NCI-H510A treated with DMSO at 0.1 percent for 48 hours (cell line): ENCODE measurements around the gene EPB41L2.

ENCODE experiments used
- DNase-seq: peaks from one replicate; lab custom pipeline; 2025; lab: John Stamatoyannopoulos, UW

Gene EPB41L2

DNA sequence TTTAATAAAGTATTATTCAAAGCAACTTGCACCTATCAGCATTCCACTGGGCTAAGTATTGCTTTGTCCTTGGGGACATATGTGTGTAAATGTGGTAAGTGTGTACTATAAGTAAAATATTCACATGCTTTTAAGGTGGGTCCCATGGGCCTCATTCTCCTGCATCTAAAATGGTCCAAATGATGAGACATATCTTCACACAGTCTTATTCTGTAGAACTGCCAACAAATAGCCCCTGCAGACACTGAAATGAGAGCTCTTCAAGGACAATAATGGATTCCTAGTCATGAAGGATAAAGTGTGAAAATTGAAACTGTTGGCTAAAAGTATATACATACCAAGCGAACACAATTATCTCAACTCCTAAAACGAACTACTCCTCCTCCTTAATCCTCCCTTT lies 154.1 kb downstream of the EPB41L2 start:
- DNase-seq, result no peak

DNA sequence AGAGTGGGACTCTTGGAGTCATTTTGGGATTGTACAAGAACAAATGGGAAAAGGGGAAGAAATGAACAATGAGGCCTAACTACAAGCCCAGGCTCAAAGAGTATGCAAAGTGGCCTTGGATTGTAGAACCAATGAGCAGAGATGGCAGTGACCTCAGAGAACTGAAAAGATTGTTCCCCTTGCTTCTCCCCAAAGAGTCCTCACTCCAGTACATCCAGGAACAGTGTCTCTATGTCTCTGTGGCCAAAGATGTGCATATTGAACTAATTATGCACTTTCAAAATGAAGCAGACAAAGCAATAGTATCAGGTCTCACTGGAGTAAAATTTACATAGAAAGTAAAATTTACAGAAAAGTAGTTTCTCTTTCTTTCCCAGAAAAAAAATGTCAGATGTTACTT lies 154.9 kb downstream of the EPB41L2 start:
- DNase-seq, result no peak

DNA sequence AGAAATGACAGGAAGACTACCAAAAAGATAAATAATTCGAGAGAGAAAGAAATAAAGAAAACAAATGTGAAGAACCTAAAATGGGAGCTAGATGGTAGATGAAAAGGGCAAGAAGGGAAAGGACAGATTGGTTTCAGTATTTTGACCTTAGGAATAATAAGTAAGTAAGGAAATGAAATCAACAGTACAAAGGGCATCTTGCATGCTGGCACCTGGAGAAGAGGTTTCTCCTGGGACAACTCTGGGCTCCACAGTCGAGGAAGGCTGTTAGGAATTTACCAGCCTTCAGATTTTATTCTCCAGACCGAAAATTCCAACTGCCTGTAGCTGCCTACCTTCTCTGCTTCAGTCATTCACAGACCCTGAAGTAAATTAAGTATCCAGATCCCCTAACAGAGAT lies 155.4 kb downstream of the EPB41L2 start:
- no peak for DNase-seq

DNA sequence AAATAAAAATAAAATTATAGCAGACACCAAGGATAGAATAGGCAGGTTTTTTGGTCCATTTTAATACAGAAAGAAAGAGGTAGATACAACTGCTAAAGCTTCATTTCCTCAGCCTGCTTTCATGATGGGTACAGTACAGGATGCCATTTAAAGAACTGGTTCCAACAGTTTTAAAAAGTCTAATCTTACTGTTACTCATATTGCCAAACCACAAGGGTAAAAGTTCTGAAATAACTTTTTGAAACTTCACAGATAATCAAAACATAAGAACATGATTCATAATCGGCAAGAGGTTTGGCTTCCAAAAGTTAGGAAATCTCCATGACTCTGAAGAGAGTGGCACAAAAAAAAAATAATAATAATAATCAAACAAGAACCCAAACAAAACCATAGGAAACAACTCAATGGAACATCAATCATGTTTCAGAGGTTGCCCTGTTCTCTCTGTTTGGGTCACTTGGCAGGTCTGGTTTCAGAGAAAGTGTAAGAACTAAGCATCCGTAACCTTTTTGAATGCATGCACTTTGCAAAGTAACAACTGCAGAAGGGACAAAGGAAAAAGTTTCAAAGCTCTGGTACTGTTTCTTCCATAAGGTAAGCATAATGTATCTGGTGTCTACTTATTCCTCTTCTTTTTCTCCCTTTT lies 156.2 kb downstream of the EPB41L2 start:
- DNase-seq, result no peak

DNA sequence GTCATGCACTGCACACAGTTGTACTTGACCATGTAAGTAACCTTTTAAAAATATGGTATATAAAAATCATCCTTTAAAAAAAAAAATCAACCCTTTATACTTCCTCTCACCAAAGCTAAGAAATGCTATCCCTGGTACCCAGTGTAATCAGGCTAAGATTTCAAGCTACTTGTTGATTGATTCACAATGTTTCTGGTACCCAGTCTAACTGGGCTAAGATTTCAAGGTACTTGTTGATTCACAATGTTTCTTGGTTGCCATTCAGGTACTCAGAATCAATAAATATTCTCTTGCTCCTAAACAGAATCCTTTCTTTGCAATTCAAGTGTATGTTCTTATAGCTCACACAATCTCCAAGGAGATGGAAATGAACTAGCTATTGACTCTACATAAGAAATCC lies 159.4 kb downstream of the EPB41L2 start:
- no peak for DNase-seq

DNA sequence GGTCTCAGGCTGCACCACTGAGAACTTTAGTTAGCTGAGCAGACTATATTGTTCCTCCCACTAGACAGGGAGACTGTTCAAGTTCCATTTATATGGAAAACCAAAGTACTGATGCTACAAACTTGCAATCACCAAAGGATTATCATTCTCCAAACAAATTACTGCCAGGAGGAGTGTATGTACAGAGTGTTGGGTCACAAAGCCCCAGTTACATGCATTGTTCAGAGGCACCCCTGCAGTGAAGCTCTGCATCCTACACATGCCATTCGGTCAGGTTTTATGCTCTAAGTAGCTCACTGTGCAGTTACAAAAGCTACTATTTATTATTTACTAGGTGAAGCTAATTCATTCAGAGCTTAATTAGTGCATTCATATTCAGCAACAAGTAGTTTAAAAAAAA lies 160.0 kb downstream of the EPB41L2 start:
- DNase-seq, result no peak

DNA sequence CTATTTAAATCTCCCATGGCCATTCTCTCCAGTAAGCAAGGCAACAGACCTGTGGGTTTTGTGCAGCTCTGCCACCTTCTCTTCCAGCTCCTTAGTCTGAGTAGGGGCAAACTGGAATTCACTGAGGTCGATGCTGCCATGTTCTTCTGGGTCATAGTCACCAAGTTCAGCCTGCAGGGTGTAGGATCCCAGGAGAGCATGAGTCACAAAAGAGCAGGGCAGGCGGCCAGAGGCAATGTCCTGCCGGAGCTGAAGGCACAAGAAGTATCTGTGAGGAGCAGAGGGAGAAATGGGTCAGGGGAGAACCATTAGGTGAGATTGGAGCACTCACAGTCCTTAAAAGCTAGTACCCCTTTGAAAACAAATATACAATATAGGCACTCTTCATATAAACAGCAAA lies 162.1 kb downstream of the EPB41L2 start:
- DNase-seq, result no peak

DNA sequence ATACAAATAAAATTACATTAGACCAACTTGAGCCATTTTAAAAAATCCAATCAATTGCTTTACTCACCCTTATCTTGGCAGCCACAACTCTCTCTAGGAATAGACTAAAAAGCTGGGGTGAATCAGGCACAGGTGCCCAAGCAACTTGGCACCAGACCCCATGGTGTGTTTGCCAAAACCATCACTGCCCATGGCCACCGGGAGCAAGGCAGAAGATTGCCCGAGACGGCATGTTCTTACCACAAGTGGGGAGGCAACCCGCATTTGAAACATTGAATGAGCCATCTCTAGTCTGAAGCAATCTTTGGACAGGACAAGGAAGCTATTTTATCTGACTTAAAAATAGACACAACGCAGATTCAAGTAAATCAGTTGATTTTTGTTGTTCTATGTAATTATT lies 166.8 kb downstream of the EPB41L2 start:
- DNase-seq, result no peak

DNA sequence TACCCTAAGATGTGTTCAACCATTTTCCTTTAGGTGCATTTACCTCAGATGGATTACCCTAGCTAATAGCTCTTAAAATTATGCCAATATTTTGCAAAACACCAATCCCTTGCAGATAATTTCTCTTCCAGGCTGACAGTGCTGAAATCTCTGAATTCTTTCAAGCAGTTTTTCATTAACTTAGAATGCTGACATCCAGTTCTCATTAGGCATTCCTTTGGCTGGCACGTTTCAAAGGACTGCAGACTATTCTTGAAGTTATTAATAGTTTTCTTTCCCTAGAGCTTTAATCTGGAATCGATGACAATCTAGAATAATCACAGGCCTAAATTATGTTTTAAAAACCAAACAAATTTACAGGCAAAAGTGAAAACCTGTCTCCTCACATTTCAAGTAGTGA lies 167.5 kb downstream of the EPB41L2 start:
- DNase-seq, result no peak

DNA sequence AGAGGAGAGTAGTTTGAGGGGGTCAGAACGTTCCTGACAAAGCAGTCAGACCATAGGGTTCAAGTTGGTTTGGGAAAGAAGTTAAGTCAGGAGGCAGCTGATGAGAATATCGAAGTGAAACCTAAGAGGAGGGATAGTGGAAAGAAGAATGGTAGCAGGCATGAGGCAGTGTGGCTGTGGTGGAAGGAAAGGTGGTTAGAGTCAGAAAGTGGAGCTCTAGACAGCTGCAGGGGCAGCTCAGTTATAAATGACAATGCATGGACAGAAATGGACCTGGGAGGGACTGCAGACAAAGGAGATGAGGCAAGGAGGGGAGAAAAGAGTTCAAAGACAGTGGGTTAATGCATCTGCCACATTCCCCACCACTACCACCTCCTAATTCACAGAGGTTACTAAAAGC lies 169.3 kb downstream of the EPB41L2 start:
- no peak for DNase-seq

DNA sequence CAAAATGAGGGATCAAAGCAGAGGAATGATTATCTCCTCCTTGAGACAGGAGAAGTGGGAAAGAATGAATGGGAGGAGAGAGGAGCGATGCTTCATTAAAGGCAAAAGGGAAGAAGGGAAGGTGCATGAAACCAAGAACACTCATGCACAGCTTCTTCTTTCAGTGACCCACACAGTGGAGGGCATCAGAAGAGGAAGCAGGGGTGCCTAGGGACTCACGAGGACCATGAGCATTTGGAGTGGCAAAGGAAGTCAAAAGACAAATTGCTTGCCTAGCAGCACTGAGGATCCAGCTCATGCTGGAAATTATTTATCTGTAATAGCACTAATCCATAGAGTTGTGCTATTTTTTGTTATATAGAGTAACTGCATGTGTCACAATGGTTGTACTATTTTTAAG lies 169.8 kb downstream of the EPB41L2 start:
- no peak for DNase-seq

DNA sequence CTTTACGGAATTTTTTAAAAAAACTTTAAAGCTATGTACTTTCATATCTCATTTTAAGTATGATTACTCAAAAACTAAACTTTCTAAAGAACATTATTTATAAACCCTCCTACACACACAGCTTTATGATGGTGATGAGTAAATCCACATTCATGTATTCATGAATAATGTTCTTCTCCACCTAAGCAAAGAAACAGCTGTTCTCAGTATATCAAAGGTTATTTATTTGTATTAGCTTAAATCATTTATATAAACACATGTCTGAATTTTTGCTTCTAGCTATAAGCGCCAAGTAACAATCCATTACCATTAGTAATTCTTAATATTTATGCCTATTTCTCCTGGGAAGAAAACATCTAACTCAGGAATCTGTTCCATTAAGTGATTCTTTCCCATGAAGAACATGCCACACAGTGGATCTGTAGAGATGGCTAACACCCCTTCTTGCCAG lies 172.5 kb downstream of the EPB41L2 start:
- DNase-seq, result no peak

DNA sequence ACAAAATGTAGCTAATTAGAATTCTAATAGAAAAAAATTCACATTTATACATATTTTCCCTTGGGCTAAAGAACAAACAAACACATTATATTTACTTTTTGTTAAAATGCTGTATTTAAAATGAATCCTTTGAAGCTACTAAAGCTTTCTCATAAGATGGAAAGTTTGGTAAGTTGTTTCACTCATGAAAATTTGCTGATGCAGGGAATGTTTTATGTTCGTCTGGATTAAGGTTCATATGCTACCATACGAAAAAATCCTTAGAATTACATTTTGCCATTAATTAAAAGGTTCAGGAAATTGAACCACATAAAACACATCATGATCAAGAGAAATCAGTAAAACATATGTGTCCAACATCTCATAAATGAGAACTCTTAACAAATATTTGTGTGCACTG lies 173.6 kb downstream of the EPB41L2 start:
- DNase-seq, result no peak

DNA sequence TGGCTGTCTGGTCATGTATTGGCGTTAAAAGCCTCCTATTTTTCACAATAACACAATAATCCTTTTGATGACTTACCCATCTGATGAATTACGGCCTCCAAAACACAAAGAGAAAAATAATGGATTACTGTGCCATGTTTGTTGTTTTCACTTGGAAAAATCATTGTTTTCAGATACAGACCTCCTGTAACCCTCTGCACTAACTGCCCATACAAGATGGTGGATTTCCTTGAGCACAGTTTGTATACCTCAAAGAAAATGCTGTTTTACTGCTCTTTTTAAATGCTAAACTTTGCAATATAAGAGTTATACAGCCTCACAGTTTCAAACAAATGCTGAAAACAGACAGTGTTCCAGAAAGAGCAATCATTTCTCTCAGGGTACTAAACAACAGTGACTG lies 174.8 kb downstream of the EPB41L2 start:
- DNase-seq, result no peak

DNA sequence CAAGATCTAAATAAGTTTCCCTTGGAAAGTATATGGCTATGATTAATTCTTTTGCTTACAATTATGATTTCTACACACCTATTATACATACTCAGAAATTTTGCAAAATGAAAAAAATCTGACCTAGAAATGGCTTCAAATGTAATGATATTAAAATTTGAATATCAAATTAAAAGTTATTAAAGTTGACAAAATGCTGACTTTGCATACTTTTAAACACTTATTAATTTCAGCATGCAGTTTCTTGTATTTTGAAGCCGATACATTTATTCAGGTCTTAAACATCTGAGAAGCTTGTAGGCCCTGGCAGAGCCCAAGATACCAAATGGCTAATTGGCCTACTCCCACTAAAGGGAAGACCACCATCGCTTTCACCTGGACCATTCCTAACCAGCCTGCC lies 176.1 kb downstream of the EPB41L2 start:
- DNase-seq, result no peak

DNA sequence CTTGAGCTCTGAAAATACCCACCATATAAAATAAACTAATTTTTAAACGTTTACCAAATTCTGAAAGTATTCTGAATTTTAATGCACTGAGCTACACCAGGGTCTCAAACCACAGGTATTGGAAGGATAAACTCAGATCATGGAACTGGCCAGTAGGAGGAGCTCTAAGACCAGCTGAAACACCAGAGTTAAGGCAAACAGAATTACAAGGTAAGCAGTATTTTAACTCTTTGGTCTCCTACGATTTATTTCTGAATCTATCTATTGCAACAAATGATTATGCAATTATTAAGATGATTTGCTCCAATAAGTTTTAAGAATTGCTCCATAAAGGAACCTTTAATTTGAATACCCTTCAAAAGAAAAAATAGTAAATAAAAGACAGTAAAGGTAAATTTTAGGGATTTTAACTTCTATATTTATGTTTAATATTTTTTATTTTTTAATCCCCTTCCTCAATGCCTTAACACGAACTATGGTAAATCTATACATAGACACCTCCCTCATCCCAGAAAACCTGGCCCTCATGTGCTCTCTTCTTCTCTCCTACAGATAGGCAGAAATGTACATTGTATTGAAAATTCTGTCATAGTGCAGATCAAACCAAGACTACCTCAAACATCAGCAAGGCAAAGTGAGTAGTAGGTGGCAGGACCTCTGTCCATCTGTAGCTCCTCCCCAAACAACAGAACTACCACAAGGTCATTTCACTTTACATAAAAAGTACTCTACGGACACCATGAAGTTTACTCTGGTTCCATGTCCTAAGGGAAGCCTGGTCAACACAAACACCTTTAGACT lies 177.5 kb downstream of the EPB41L2 start:
- peak; percentile 23 for DNase-seq

DNA sequence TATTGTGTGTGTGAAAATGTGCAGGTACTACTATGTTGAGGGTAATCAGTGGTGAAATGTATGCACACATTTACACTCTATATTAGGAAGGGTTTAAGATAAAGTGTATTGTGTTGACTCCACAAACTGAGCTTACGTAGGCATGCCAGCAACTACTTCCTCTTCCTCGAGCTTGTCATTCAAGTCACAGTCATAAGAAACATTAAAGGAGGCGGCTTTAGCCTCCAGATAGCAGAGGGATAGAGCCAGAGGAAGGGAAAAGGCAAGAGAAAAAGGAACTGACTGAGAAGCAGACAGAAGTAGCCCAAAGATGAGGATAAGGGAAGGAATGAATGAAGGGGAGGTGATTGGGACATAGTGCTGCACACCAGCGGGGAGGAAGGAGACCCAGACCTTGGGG lies 180.7 kb downstream of the EPB41L2 start:
- DNase-seq, result no peak

DNA sequence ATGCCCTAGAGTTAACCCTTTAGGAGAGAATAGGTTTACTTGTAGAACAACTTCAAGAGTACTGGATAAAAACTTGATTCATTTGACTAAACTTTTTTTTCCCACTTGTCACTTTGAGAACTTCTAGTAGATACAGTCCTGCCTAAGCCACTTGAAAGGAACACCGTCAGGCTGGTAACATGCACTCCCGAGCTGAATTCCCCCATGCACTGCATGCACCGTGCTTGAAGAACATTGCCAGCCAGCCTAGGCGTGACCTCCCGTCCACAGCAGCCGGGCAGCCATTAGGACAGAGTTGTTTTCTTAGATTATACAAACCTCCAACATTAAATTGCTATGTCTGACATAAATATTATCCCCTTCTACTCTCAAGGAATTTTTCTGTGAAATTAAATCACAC lies 183.2 kb downstream of the EPB41L2 start:
- no peak for DNase-seq

DNA sequence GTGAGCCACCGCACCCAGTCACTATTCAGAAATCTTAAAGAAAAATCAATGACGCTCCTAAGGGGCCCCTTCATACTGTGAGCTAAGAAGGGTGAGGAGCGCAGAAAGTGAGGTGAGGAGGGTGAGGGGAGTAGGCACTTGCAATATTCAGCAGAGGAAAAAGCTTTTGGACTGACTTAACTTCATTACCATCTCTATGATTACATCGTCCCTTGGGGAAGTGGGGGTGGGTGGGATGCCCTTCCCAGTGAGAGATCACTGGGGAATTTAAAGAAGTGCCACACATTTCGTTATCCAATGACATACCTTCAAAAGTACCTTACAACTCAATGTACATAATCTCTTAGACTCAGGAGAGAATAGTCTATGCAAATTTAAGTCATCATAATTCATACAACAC lies 189.3 kb downstream of the EPB41L2 start:
- DNase-seq, result no peak

DNA sequence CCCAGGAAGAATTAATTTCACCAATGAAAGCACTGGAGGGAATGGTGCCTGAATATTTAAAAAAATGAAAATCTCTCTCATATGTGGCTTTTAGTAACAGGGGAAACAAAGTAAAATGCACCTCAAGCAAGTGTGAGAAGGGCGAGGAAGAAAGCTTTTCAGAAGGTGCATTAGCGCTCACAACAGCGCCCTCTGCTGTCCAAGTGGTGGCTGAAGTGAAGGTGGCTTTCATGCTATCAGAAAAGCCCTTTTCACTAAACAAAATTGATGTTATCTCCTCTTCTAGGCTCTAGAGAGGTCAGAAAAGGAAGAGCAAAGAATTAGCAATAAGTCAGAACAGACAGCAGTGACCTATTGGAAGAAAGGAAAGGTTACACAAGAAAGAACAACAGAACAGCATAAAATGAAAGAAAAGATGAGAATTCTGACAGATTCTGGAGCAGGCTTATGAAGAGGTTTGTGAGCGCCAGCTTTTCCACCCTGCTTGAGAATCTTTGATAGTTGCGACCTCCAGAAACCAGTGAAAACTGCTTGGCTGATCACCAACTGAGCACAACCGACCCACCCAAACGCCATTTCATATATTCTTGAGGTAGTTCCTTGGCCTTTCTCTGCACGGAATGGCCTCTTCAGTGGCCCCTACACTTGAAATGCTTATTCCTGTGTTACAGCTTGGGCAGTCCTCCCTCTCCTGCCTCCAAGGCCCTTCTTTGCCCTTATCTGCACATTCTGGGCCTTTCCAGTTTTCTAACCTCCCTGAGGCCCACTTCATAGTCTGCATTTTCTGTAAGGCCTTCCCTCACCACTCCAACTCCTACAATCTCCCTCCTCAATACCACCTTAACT lies 190.6 kb downstream of the EPB41L2 start:
- peak; percentile 13 for DNase-seq

DNA sequence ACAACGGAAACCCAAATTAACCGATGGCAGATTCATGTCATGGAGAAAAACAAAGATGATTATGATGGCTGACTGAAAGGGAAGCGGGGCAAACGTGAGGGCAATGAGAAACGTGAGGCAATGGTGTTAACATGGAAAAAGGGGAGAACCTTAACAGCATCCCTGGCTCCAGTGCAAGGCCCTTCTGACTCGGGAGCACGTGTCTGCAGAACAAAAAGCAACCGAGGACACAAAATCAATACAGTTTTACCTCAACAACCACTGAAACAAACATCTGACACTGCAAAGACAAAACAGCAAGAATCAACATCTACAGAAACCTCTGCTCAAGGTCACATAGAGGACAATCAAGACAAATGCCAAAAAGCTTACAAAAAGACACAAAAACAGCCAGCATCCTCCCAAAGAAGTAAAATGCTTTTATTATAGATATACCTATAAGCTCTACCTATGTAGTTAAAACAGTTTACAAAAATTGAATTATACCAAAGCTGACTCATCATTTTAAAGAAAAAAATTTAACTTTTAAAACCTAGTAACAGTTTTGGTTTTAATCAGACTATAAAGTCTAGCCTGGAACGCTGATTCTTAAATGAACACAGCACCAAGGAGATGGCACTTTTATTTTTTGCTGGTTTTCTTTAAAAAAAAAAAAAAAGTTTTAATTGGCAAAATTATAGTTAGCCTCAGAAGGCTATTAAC lies 192.7 kb downstream of the EPB41L2 start:
- no peak for DNase-seq

DNA sequence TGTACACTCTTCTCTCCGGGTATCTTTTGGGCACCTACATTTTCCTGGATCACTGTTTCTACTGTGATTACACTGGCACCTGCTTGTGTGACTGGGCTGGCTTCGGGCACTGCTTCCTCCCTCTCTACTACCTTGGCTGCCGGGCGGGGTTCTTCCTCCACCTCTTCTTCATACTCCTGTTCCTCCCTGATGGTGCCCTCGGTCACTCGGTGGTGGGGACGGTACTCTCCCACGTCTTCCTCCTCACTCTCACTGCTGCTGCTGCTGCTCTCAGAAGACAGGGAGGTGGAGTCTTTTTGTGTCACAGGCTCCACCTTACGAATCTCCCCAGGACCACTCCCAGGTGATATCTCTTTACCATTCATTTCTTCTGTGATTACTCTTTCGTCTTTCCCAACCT lies 193.4 kb downstream of the EPB41L2 start:
- DNase-seq, result no peak
